Measurements from ENCODE around the gene OR52I2.

GRCh38 chr11:4615856-4616444 lies 34.4 kb downstream of the OR52I2 start:
- no peak for TF ChIP-seq CTCF (IDR thresholded peaks at IDR 0.05; ENCODE audit: low read depth, low read length, poor library complexity, severe bottlenecking)
- TF ChIP-seq EZH2phosphoT487 (IDR thresholded peaks at IDR 0.05; ENCODE audit: borderline replicate concordance, low read length) = no peak
